MM.1S (cell line): Measurements from ENCODE around the gene CKM.

Experiments
- EZH2phosphoT487 ChIP-seq: fragments of 300-600 bp; sonication (generic); IDR thresholded peaks from 2 replicates; pipeline ENCODE4 v1.6.1; 2018; ENCODE audit warnings: antibody characterized with exemption, low read length
- TF ChIP-seq, protein P1 (sequence below): fragments of 300-600 bp; sonication (generic); IDR thresholded peaks from 2 replicates; pipeline ENCODE4 v1.5.1; 2016; ENCODE audit warnings: antibody characterized with exemption, low read length, mixed read lengths

DNA sequence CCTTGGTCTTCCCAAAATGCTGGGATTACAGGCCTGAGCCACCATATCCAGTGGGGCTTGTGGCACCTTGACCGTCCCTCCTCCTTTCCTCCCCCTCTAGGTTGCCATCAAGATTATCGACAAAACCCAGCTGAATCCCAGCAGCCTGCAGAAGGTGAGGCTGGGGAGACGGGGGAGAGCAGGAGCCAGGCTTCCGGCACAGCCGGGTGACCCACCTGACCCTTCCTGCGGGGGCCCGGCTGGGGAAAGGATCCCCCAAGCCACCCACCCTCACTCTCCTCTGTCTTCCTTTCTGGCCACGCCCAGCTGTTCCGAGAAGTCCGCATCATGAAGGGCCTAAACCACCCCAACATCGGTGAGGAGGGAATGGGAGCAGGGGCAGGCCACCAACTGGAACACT, 59.7 kb downstream of the CKM start:
- TF ChIP-seq, protein P1, sequence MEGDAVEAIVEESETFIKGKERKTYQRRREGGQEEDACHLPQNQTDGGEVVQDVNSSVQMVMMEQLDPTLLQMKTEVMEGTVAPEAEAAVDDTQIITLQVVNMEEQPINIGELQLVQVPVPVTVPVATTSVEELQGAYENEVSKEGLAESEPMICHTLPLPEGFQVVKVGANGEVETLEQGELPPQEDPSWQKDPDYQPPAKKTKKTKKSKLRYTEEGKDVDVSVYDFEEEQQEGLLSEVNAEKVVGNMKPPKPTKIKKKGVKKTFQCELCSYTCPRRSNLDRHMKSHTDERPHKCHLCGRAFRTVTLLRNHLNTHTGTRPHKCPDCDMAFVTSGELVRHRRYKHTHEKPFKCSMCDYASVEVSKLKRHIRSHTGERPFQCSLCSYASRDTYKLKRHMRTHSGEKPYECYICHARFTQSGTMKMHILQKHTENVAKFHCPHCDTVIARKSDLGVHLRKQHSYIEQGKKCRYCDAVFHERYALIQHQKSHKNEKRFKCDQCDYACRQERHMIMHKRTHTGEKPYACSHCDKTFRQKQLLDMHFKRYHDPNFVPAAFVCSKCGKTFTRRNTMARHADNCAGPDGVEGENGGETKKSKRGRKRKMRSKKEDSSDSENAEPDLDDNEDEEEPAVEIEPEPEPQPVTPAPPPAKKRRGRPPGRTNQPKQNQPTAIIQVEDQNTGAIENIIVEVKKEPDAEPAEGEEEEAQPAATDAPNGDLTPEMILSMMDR = no peak
- TF ChIP-seq EZH2phosphoT487 = no peak
